Right forelimb (tissue), 1 donor: ENCODE measurements around the gene FAF2.

Experiments used
- DNase-seq: peaks from one replicate; pipeline ENCODE4 v3.0.0-alpha.2; 2018

Gene FAF2

GRCh38 chr5:176513788-176514187, 65.6 kb downstream of the FAF2 start:
- DNase-seq, result no peak

- DNase-seq, result no peak
Measured at GRCh38 chr5:176514244-176514950, 66.2 kb downstream of the FAF2 start.

GRCh38 chr5:176515396-176515795, 67.2 kb downstream of the FAF2 start:
- no peak for DNase-seq

- no peak for DNase-seq
Measured at GRCh38 chr5:176517053-176517661, 69.0 kb downstream of the FAF2 start.

GRCh38 chr5:176519810-176520720, 71.9 kb downstream of the FAF2 start:
- no peak for DNase-seq

GRCh38 chr5:176521286-176521685, 73.1 kb downstream of the FAF2 start:
- DNase-seq, result no peak

- no peak for DNase-seq
Measured at GRCh38 chr5:176521699-176522263, 73.6 kb downstream of the FAF2 start.

GRCh38 chr5:176524138-176524537, 76.0 kb downstream of the FAF2 start:
- DNase-seq, result no peak

GRCh38 chr5:176524987-176525386, 76.8 kb downstream of the FAF2 start:
- no peak for DNase-seq

GRCh38 chr5:176525677-176526076, 77.5 kb downstream of the FAF2 start:
- no peak for DNase-seq

GRCh38 chr5:176526462-176526861, 78.3 kb downstream of the FAF2 start:
- no peak for DNase-seq

- no peak for DNase-seq
Measured at GRCh38 chr5:176527246-176528222, 79.3 kb downstream of the FAF2 start.

GRCh38 chr5:176528301-176528700, 80.1 kb downstream of the FAF2 start:
- no peak for DNase-seq

- no peak for DNase-seq
Measured at GRCh38 chr5:176528761-176529115, 80.6 kb downstream of the FAF2 start.

GRCh38 chr5:176529116-176529740, 81.0 kb downstream of the FAF2 start:
- DNase-seq, result no peak

- no peak for DNase-seq
Measured at GRCh38 chr5:176529741-176530141, 81.6 kb downstream of the FAF2 start.

- DNase-seq, result no peak
Measured at GRCh38 chr5:176530393-176530982, 82.3 kb downstream of the FAF2 start.

- DNase-seq, result peak; percentile 68
Measured at GRCh38 chr5:176530983-176531901, 83.1 kb downstream of the FAF2 start.

GRCh38 chr5:176531902-176532493, 83.8 kb downstream of the FAF2 start:
- no peak for DNase-seq

- no peak for DNase-seq
Measured at GRCh38 chr5:176532795-176533194, 84.6 kb downstream of the FAF2 start.
